ENCODE measurements around the gene GSDME.

DNA sequence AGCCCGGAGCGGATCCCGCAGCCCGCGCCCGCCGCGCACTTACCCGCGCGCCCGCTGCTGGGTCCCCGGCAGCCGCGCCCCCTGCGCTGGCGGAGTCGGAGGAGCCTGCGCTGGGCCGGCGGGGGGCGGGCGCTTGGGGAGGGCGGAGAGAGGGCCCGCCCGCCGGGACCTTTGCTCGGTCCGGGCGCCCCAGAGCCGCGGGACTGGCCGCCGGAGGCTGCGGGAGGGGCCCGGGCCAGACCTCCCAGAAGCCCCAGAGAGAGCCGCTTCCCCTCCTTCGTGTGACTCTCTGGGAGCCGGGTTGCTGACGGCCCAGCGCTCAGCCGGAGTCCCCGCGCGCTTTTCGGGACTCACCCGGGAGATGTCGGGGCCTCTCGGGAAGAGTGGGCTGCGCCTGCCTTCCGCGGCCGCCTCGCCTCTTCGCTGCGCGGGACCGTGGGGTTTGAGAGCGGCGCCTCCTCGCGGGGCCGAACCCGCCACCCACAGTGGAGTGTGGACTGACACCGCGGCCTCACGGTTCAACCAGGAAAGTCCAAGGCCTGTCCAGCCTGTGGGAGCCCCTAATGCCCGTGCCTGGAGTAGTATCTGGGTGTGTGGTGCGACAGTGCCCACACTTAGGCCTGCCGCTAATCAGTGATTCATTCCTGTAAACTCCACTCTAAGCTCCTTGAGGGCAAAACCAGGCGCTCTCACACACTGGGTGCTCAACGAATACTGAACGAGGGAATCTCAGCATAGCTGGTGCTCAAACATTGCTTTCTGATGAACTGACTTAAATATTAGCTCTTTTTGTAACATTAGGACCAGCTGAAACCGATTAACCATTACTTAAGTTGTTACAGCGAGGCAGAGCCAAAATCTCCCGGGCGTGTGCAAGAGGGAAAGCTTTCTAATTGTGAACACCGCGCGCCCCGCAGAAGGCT is at the start of gene GSDME:
- TF ChIP-seq CTCF (IDR thresholded peaks at IDR 0.05; ENCODE audit: low read depth, low read length, poor library complexity, severe bottlenecking) (no peak), EZH2phosphoT487 (IDR thresholded peaks at IDR 0.05; ENCODE audit: borderline replicate concordance, low read length) (peak; percentile 90)

Measured in DOHH2 (cell line).